ENCODE data around the gene RNF125.

GRCh38 chr18:32091724-32092421, 73.2 kb downstream of the RNF125 start, which contains the start of gene RNF138:
- no peak for TF ChIP-seq SPI1 (IDR thresholded peaks at IDR 0.05; ENCODE audit: borderline replicate concordance, low read depth)
- TF ChIP-seq, protein P1, sequence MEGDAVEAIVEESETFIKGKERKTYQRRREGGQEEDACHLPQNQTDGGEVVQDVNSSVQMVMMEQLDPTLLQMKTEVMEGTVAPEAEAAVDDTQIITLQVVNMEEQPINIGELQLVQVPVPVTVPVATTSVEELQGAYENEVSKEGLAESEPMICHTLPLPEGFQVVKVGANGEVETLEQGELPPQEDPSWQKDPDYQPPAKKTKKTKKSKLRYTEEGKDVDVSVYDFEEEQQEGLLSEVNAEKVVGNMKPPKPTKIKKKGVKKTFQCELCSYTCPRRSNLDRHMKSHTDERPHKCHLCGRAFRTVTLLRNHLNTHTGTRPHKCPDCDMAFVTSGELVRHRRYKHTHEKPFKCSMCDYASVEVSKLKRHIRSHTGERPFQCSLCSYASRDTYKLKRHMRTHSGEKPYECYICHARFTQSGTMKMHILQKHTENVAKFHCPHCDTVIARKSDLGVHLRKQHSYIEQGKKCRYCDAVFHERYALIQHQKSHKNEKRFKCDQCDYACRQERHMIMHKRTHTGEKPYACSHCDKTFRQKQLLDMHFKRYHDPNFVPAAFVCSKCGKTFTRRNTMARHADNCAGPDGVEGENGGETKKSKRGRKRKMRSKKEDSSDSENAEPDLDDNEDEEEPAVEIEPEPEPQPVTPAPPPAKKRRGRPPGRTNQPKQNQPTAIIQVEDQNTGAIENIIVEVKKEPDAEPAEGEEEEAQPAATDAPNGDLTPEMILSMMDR (IDR thresholded peaks at IDR 0.05; ENCODE audit: insufficient read depth, low read length), result no peak
- peak; percentile 49 for TF ChIP-seq REST (IDR thresholded peaks at IDR 0.05; ENCODE audit: insufficient replicate concordance, low read depth)
- 0 out of 2 replicates have a peak, but pooled peaks have one; percentile 12 for TF ChIP-seq GABPA (IDR thresholded peaks at IDR 0.05; ENCODE audit: low read depth)

Measured in HL-60 (cell line).